Epithelial cell of esophagus (primary cell): ENCODE measurements around the gene ERFE.

ENCODE experiments used
- DNase-seq: peaks from one replicate; pipeline ENCODE4 v3.0.0; 2010; ENCODE audit warnings: low read depth
- H3K4me3 ChIP-seq: 2 replicates; pipeline ENCODE4 v1.5.1; 2011; ENCODE audit warnings: mild to moderate bottlenecking, low read length, control low read depth
- TF ChIP-seq, protein P1 (sequence below): IDR thresholded peaks from 2 replicates; pipeline ENCODE4 v1.5.1; 2011; ENCODE audit warnings: low read depth, mild to moderate bottlenecking, low read length, control low read depth, inconsistent platforms; ENCODE audit not compliant: insufficient read depth; ENCODE audit errors: missing control alignments

The ERFE gene

DNA sequence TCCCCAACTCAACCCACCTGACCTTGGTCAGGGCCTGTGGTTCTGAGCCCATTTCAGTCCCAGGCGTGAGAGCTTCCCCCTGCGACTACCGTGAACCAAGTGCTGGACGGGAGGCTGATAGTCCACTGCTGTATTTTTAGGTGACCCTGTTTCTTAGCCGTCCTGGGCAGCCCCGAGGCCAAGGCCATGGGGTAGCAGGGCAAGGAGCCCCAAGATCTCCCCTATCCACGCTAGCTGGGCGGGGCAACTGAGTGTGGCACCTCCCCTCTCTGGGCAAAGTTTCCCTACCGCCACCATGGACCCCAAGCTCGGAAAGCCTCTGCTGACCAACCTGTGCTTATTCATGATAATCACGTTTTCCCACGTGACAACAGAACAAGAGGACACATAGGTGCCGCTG, 20.9 kb upstream of the ERFE start:
- no peak for DNase-seq
- TF ChIP-seq, protein P1, sequence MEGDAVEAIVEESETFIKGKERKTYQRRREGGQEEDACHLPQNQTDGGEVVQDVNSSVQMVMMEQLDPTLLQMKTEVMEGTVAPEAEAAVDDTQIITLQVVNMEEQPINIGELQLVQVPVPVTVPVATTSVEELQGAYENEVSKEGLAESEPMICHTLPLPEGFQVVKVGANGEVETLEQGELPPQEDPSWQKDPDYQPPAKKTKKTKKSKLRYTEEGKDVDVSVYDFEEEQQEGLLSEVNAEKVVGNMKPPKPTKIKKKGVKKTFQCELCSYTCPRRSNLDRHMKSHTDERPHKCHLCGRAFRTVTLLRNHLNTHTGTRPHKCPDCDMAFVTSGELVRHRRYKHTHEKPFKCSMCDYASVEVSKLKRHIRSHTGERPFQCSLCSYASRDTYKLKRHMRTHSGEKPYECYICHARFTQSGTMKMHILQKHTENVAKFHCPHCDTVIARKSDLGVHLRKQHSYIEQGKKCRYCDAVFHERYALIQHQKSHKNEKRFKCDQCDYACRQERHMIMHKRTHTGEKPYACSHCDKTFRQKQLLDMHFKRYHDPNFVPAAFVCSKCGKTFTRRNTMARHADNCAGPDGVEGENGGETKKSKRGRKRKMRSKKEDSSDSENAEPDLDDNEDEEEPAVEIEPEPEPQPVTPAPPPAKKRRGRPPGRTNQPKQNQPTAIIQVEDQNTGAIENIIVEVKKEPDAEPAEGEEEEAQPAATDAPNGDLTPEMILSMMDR: no peak
- no peak overlapping the region for H3K4me3 ChIP-seq

DNA sequence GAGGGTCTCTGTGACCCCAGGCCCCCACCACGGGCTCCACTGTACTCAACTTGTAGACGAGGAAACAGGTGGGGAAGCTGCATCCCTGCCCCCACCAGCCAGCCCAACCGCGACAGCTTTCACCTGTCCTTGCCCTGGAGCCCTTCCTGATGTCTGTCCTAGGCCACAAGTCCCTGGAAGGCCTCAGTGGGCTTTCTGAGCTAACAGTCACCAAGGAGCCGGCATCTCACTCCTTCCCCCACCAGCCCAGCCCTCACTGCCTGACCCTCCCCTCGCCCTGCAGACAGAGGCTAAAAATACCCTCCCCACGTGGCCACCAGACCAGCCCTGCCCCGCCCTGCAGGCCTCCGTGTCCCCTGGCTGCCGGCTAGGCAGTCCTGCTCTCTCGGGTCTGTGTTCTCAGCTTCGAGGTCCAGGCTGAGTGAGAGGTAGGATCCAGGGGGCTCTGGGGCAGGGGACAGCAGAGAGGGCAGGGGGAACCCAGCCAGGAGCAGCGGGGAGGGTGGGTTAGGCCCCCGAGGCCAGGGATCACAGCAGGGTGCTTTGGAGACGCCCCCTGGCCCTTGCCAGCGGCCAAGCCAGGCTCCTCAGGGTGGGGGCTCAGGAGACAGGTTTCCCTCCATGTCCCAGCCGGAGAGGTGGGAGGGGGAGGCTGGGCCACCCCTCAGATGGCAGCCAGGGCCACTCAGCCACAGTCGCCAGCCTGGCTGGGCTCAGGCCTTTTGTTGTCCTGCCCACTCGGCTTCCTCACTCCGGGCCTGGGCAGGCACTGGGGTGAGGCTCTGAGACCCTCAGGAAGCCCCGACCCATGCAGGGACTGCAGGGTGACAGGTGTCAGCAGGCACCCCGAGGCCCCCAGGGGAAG, 20.2 kb upstream of the ERFE start, which contains the start of gene KLHL30:
TSS of gene KLHL30 (plus strand) at position 338 of the 865 bp plus-strand sequence. CDS start 2,087 bp downstream, outside the sequence.
- TF ChIP-seq, protein P1: no peak
- no peak within 1 kb of the TSS for H3K4me3 ChIP-seq
- no peak for DNase-seq

DNA sequence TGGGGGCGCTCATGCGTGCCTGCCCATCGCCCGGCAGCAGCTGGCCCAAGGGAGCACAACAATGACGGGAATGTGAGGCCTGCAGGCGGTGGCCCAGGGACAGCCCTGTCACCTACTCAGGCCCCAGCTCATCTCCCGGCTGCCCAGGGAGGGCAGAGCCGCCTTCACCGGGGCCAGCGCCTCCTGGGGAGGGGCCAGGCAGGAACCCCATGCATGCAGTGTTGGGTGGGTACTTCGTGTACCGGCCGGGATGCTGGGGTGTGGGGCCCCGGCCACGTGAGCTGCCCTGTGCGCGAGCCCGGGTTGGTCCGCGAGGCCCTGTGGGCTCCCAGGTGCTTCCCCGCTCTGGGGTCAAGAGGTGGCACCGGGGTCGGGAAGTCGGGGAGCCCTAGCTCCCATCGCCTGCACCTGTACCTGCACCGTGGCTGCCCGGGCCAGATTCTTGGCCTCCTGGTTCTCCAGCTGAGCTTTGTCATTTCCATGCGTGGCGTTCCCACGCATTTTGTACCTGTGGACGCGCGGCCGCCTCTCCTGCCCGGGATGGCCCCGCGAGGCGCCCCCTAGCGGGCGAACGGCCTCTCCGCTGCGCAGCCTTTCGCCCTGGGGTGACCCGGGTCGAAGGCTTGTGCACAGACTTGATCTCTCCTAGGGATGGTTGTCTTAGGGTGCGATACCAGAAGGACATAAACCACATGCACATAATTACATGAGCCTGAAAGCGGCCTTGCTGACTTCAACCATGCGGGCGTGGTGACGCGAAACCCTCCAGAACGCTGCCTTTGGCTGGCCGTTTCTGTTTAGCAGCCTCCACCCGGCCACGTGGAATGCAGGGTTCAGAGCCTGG, 19.4 kb upstream of the ERFE start:
- H3K4me3 ChIP-seq: no peak overlapping the region
- no peak for DNase-seq
- TF ChIP-seq, protein P1: no peak

DNA sequence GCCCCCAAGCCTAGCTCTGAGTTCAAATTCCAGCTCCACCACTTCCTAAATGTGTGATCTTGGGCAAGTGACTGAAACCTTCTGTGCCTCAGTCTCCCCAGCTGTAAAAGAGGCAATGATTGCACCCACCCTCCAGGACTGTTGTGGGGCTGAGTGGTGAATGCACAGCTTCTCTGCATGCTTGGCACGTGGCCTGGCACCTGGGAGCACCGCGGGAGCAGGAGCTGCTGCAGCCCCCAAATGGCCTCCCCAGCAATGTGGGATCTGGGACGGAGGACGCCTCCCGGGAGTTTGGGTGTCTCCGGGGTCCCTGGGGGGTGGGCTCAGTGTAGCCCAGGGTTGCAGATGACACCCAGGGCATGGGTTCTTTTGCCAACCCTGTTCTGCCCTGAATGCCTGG, 18.7 kb upstream of the ERFE start:
- no peak for DNase-seq
- TF ChIP-seq, protein P1: no peak
- no peak overlapping the region for H3K4me3 ChIP-seq

DNA sequence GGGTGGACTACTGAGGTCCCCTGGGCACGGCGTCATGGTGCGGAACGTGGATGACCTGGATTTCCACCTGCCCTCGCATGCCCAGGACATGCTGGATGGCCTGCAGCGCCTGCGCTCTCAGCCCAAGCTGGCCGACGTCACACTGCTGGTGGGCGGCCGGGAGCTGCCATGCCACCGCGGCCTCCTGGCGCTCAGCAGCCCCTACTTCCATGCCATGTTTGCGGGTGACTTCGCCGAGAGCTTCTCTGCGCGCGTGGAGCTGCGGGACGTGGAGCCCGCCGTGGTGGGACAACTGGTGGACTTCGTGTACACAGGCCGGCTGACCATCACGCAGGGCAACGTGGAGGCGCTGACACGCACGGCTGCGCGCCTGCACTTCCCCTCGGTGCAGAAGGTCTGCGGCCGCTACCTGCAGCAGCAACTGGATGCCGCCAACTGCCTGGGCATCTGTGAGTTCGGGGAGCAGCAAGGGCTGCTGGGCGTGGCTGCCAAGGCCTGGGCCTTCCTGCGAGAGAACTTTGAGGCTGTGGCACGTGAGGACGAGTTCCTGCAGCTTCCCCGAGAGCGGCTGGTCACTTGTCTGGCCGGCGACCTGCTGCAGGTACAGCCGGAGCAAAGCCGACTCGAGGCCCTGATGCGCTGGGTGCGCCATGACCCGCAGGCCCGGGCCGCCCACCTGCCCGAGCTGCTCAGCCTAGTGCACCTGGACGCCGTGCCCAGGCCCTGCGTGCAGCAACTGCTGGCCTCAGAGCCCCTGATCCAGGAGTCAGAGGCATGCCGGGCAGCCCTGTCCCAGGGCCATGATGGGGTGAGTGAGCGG, 17.8 kb upstream of the ERFE start:
- TF ChIP-seq, protein P1: no peak
- no peak for DNase-seq
- H3K4me3 ChIP-seq: no peak overlapping the region

DNA sequence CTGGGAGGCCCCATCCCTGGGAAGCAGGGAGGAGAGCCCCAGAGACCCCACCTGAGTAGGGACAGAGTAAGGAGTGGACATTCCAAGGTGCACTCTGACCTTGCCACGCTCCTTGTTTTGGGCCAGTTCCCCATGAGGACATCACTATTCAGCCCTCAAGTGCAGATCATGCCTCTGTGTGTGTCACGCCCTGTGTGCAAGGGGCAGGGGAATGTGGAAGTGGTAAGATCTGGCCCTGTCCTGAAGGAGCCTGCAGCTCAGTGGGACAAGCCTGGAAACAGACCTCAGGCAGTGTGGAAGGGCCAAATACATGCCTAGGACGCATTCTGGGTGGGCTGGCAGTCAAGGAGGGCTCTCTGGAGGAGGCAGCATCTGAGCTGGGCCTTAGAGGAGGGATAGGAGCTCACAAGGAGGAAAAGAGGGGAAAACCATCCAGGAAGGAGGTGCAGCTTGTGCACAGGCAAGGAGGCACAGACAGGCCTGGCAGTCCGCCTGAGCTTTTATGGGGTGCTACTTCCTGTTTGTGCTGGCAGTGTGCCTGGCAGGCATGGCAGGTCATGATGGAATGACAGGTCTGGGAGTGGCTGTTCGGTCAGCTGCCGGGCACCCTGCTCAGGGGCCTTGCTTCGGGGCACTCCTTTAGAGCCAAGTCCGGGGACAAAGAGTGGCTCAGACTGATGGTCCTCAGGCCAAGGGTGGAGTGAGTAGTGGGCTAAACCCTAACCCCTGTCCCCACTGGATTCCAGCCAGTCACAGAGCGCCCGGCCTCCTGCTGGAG, 17.0 kb upstream of the ERFE start:
- no peak overlapping the region for H3K4me3 ChIP-seq
- DNase-seq: peak; percentile 75
- TF ChIP-seq, protein P1: no peak
